Naive thymus-derived CD4-positive, alpha-beta T cell (primary cell): Measurements from ENCODE around the gene FARP1. TPM values are rescaled to one million over a fixed set of nuclear protein-coding genes. Genes with fewer than 3 reads are reported as not detected.

Experiments
- ATAC-seq: fragments of 150-1000 bp; cut with Tn5 transposase; 2 replicates; pipeline ENCODE4 v1.10.0; 2021; ENCODE audit warnings: mild to moderate bottlenecking, moderate library complexity
- CTCF ChIA-PET: fragments of 350-600 bp; sonication (Branson Sonifier 250); formaldehyde crosslinking; loops from one replicate; lab custom pipeline; 2021; ENCODE audit warnings: antibody characterized with exemption; lab: Charles Lee
- POLR2A ChIA-PET: fragments of 350-600 bp; sonication (Branson Sonifier 250); formaldehyde crosslinking; loops from one replicate; lab custom pipeline; 2021; ENCODE audit warnings: antibody characterized with exemption, inconsistent platforms; lab: Charles Lee
- DNase-seq, 9 donors: peaks; one replicate each; pipeline versions ENCODE4 v3.0.0 to v3.0.0-alpha.2; 2020 to 2022; ENCODE audit warnings: mixed read lengths in 1 of 9
- H3K27ac ChIP-seq: one replicate; pipeline ENCODE4 v1.7.0; 2013; ENCODE audit warnings: mild to moderate bottlenecking, low read depth, low read length, moderate library complexity
- H3K27me3 ChIP-seq, 2 donors: one replicate each; pipeline ENCODE4 v1.7.0; 2013; ENCODE audit warnings: low read length in 2 of 2, mild to moderate bottlenecking in 2 of 2, moderate library complexity in 2 of 2; ENCODE audit not compliant: control insufficient read depth in 2 of 2, insufficient read depth in 2 of 2
- H3K36me3 ChIP-seq, 3 experiments: 1 replicate in 2 of 3; 2 replicates in 1 of 3; pipeline ENCODE4 v1.7.0; 2013; ENCODE audit warnings: low read length in 3 of 3, mild to moderate bottlenecking in 3 of 3, moderate library complexity in 1 of 3; ENCODE audit not compliant: insufficient read depth in 3 of 3, control insufficient read depth in 2 of 3
- H3K4me1 ChIP-seq, 2 donors: one replicate each; pipeline ENCODE4 v1.7.0; 2013; ENCODE audit warnings: low read length in 2 of 2, mild to moderate bottlenecking in 2 of 2, moderate library complexity in 1 of 2; ENCODE audit not compliant: control insufficient read depth in 2 of 2, insufficient read depth in 2 of 2
- H3K4me3 ChIP-seq: 2 replicates; pipeline ENCODE4 v1.7.0; 2013; ENCODE audit warnings: mild to moderate bottlenecking, low read length
- H3K9me3 ChIP-seq, 3 experiments: 1 replicate in 2 of 3; 2 replicates in 1 of 3; pipeline ENCODE4 v1.7.0; 2013; ENCODE audit warnings: low read length in 3 of 3; ENCODE audit not compliant: control insufficient read depth in 2 of 3
- H3K27ac Mint-ChIP-seq, 9 donors: one replicate each; pipeline ENCODE4 v1.8.0; 2020 to 2022; ENCODE audit warnings: mixed read lengths in 9 of 9, mild to moderate bottlenecking in 8 of 9, moderate library complexity in 5 of 9, inconsistent platforms in 2 of 9
- H3K27me3 Mint-ChIP-seq, 5 donors: one replicate each; pipeline ENCODE4 v1.8.0; 2021 to 2022; ENCODE audit warnings: mixed read lengths in 5 of 5, mild to moderate bottlenecking in 1 of 5
- H3K36me3 Mint-ChIP-seq, 5 donors: one replicate each; pipeline ENCODE4 v1.8.0; 2020 to 2022; ENCODE audit warnings: mixed read lengths in 5 of 5, mild to moderate bottlenecking in 3 of 5, inconsistent platforms in 1 of 5
- H3K4me1 Mint-ChIP-seq, 7 donors: one replicate each; pipeline ENCODE4 v1.8.0; 2020 to 2022; ENCODE audit warnings: mixed read lengths in 7 of 7, mild to moderate bottlenecking in 3 of 7, inconsistent platforms in 1 of 7
- H3K4me3 Mint-ChIP-seq, 10 donors: one replicate each; pipeline ENCODE4 v1.8.0; 2020 to 2022; ENCODE audit warnings: mild to moderate bottlenecking in 10 of 10, mixed read lengths in 10 of 10, moderate library complexity in 6 of 10, inconsistent platforms in 2 of 10
- H3K9me3 Mint-ChIP-seq, 11 donors: one replicate each; pipeline ENCODE4 v1.8.0; 2020 to 2022; ENCODE audit warnings: mixed read lengths in 11 of 11, mild to moderate bottlenecking in 4 of 11, inconsistent platforms in 1 of 11, moderate library complexity in 1 of 11
- intact Hi-C, 2 donors: fragments of 100-400 bp; cut with micrococcal nuclease; formaldehyde crosslinking; loops; one replicate each; pipeline ENCODE4 v1.15.1; 2023
- polyA plus RNA-seq, 2 donors: library from polyadenylated mRNA; unstranded; fragments of 300-500 nt; fragmentation: Illumina TruSeq; gene quantifications; one replicate each; pipeline ENCODE4 v1.2.3, GENCODE V29; 2021
- total RNA-seq, 6 experiments: library from RNA in 5 of 6; stranded (reverse) in 5 of 6; gene quantifications; 1 replicate in 5 of 6; 2 replicates in 1 of 6; pipeline ENCODE4 v1.2.3 and lab custom pipeline; 2021 to 2026

Gene FARP1
- total and polyA plus RNA-seq, 7 experiments from 2014 or later, result 0.19 to 1.1 (median 0.60) TPM

DNA sequence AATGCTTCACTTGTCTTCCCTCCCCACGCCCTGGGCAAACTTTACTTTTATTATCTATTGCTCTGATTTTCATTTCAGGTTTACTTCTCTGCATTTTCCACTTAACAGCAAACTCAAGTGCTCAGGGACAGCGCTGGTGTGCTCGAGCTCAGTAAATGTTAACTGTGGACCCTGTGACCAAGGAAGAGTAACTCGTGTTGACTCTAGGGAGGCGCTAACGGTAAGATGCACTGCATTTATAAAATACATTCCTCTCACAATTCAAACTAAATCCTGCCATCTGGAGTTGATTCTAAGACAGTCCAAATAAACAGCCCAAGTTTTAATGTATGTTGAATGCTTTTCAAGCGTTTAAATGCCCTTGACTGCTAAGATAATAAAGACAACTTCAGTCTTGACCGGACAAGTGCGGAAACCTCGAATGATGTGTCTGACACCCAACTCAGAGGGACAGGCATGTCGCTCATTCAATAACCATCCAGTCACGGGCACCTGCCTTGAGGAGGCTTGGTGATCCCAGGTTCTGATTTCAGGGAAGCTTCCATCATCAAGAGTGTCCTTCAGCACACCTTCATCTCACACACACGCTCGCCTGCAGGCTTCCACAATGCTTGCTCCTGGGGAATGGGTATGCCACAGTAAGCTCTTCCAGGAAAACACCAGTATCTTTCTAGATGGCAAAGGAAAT, 340.9 kb downstream of the FARP1 start:
- H3K4me1 ChIP-seq, result peaks cover 22 to 31% of the 10 kb centered on the region in 2 donors
- no peak for ATAC-seq
- H3K4me3 ChIP-seq, result no peak overlapping the region
- Mint-ChIP-seq H3K27me3 (no peaks in the 10 kb centered on the region), H3K9me3 (peaks cover 0 to 1% (median 0%) of the 10 kb centered on the region in 11 donors), H3K27ac (peak overlapping the region in 6 of 9 donors; percentile 18 to 87 (median 76)), H3K4me1 (peaks cover 62 to 90% (median 75%) of the 10 kb centered on the region in 7 donors), H3K36me3 (peaks cover 0 to 19% (median 5%) of the 10 kb centered on the region in 5 donors), H3K4me3 (peak overlapping the region in 1 of 10 donors; percentile 8)
- H3K27me3 ChIP-seq, result no peaks in the 10 kb centered on the region
- peak in 1 of 9 donors; percentile 9 for DNase-seq
- intact Hi-C loops, result loop anchor here in 1 of 2 donors (1.0 kb wide), 1 partner anchor 7 kb away; no protein-coding TSS in a partner anchor
- POLR2A ChIA-PET, result interaction anchor here (0.6 kb wide), 1 partner anchor 402 kb away, joined by 4 read pairs; no protein-coding TSS in a partner anchor
- no peak overlapping the region for H3K27ac ChIP-seq
- peaks cover 0 to 13% (median 0%) of the 10 kb centered on the region in 3 experiments for H3K36me3 ChIP-seq
- CTCF ChIA-PET, result interaction anchor here (1.2 kb wide), 1 partner anchor 12 kb away, joined by 3 read pairs; no protein-coding TSS in a partner anchor
- H3K9me3 ChIP-seq, result no peaks in the 10 kb centered on the region

DNA sequence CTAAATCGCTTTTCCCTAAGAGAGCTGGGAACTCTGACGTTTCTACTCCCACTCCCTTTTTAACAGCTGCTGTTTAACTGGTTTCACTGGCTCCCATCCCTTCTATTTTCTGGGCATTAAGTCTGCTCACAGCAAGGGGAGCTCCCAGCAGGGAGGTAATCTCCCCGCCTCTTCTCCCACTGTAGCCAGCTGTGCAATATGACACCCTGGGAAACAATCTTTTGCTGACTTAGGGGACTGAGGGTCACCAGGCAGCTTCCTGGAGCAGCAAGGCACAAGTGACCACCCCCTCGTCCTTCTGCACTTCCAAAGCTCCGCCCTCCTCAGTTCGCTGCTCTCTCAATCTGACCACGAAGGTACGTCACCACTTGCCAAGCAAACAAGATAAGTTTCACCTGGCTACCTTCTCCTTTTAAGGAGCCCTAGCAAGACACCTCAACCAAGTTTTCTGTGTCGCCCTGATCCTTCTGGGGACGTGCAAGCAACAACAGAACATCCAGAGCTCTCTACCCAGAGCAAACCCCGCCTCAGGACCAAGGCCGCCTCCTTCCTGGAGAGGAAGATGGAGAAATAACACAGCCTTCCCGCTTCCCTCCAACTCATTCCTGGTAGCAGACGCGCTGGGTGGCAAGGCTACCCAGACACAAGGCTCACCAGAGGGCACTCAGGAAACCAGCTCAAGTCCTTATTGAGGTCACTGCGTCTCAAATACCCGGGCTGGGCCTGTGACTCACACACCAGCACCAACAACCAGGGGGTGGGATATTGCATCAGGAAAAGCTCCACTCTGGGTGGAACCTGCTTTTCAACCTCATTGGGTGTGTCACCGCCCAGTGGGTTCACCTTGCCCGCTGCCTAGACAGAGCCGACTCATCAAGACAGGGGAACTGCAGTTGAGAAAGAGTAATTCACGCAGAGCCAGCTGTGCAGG, 341.7 kb downstream of the FARP1 start:
- intact Hi-C loops, result loop anchor here in 1 of 2 donors (1.0 kb wide), 1 partner anchor 8 kb away; no protein-coding TSS in a partner anchor
- peak overlapping the region in 7 of 10 donors; percentile 0 to 63 (median 14) for H3K4me3 Mint-ChIP-seq
- POLR2A ChIA-PET, result interaction anchor here (0.6 to 1.1 kb wide), 3 partner anchors 9 to 401 kb away, joined by 3 to 4 read pairs (median 3); no protein-coding TSS in a partner anchor

DNA sequence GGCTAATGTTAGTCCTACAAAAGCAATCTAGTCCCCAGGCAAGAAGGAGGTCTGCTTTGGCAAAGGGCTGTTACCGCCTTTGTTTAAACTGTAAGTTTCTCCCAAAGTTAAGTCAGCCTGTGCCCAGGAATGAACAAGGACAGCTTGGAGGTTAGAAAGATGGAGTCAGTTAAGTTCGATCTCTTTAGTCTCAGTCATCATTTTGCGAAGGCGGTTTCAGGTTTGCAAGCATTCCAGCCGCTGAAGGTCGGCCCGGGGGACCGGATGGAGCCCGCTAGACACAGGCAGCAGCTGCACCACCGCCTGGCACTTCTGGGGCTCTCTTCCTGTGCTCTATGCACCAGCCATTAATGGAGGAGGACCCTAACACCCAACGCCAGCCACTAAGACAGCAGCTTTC, 342.7 kb downstream of the FARP1 start:
- no peak overlapping the region for H3K27ac ChIP-seq
- H3K27me3 ChIP-seq, result no peaks in the 10 kb centered on the region
- DNase-seq (no peak), ATAC-seq (no peak)
- H3K4me1 ChIP-seq, result peaks cover 28 to 40% of the 10 kb centered on the region in 2 donors
- peak overlapping the region in 7 of 9 donors; percentile 29 to 87 (median 50) for H3K27ac Mint-ChIP-seq
- no peak overlapping the region for H3K4me3 ChIP-seq
- H3K9me3 ChIP-seq, result no peaks in the 10 kb centered on the region
- peaks cover 65 to 95% (median 81%) of the 10 kb centered on the region in 7 donors for H3K4me1 Mint-ChIP-seq
- peaks cover 0 to 24% (median 7%) of the 10 kb centered on the region in 5 donors for H3K36me3 Mint-ChIP-seq
- POLR2A ChIA-PET, result interaction anchor here (1.1 kb wide), 1 partner anchor 10 kb away, joined by 3 read pairs; no protein-coding TSS in a partner anchor
- peak overlapping the region in 5 of 10 donors; percentile 2 to 57 (median 16) for H3K4me3 Mint-ChIP-seq
- intact Hi-C loops, result no loop called here
- H3K27me3 Mint-ChIP-seq, result no peaks in the 10 kb centered on the region
- CTCF ChIA-PET, result interaction anchor here (0.9 to 1.0 kb wide), 2 partner anchors 166 to 168 kb away, joined by 3 to 5 read pairs; no protein-coding TSS in a partner anchor
- H3K9me3 Mint-ChIP-seq, result peaks cover 0 to 1% (median 0%) of the 10 kb centered on the region in 11 donors
- H3K36me3 ChIP-seq, result peaks cover 0 to 13% (median 0%) of the 10 kb centered on the region in 3 experiments

More for the DNA sequence above, 341.7 kb downstream of the FARP1 start:
- Histone ChIP-seq H3K36me3 (peaks cover 0 to 13% (median 0%) of the 10 kb centered on the region in 3 experiments), H3K27ac (no peak overlapping the region), H3K9me3 (no peaks in the 10 kb centered on the region), H3K4me3 (no peak overlapping the region), H3K27me3 (no peaks in the 10 kb centered on the region), H3K4me1 (peaks cover 23 to 35% of the 10 kb centered on the region in 2 donors)
- DNase-seq (peak in 1 of 9 donors; percentile 47), ATAC-seq (peak; percentile 90)
- H3K27me3 Mint-ChIP-seq, result no peaks in the 10 kb centered on the region
- peak overlapping the region; percentile 29 to 87 (median 74) for H3K27ac Mint-ChIP-seq
- CTCF ChIA-PET, result interaction anchor here (0.9 to 1.0 kb wide), 2 partner anchors 167 to 169 kb away, joined by 3 to 5 read pairs; no protein-coding TSS in a partner anchor
- H3K36me3 Mint-ChIP-seq, result peaks cover 0 to 22% (median 5%) of the 10 kb centered on the region in 5 donors
- H3K4me1 Mint-ChIP-seq, result peaks cover 62 to 90% (median 75%) of the 10 kb centered on the region in 7 donors
- H3K9me3 Mint-ChIP-seq, result peaks cover 0 to 1% (median 0%) of the 10 kb centered on the region in 11 donors

DNA sequence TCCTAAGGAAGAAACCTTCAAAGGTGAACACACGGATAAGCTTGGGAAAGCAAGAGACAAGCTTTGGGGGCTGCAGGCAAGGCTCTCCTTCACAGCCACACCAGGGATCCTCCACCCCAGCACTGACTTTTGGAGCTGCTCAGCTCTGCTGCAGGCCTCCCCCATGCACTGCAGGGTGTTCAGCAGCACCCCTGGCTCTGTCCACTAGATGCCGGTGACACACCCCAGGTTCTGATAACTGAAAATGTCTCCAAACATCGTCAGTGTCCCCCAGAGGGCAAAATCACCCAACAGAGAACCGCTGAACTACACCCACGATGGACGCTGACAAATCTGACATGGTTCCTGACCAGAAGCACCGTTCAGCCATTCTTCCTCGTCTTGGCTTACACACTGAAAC, 343.5 kb downstream of the FARP1 start:
- CTCF ChIA-PET, result interaction anchor here (1.1 kb wide), 1 partner anchor 166 kb away, joined by 4 read pairs; no protein-coding TSS in a partner anchor
- Histone ChIP-seq H3K9me3 (no peaks in the 10 kb centered on the region), H3K27ac (no peak overlapping the region), H3K36me3 (peaks cover 0 to 6% (median 0%) of the 10 kb centered on the region in 3 experiments), H3K27me3 (no peaks in the 10 kb centered on the region), H3K4me3 (no peak overlapping the region), H3K4me1 (peaks cover 25 to 41% of the 10 kb centered on the region in 2 donors)
- peaks cover 0 to 20% (median 2%) of the 10 kb centered on the region in 5 donors for H3K36me3 Mint-ChIP-seq
- POLR2A ChIA-PET, result no interaction called here
- peak overlapping the region in 1 of 10 donors; percentile 21 for H3K4me3 Mint-ChIP-seq
- H3K9me3 Mint-ChIP-seq, result peaks cover 0 to 1% (median 0%) of the 10 kb centered on the region in 11 donors
- DNase-seq, result no peak
- H3K4me1 Mint-ChIP-seq, result peaks cover 67 to 96% (median 80%) of the 10 kb centered on the region in 7 donors
- peak overlapping the region in 7 of 9 donors; percentile 20 to 83 (median 51) for H3K27ac Mint-ChIP-seq
- no peak for ATAC-seq
- intact Hi-C loops, result no loop called here
- no peaks in the 10 kb centered on the region for H3K27me3 Mint-ChIP-seq

DNA sequence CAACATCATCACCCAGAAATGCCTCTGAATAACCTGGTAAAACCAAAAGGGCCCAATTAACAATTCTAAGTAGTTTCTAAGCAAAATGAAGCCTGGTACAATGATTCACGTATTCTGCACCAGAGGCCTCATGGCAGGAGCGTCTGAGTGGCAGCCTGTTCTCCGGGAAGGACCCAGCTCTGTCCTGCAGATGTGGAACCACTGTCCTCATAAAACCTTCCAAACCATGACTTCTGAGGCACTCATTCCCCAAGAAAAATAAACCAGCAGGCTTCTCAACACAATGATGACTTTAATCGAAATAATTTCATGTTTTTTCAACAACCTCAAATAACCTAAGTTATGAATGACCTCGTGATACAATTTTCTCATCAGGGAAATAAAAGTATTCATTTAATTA, 344.1 kb downstream of the FARP1 start:
- Histone ChIP-seq H3K36me3 (peaks cover 0 to under 1% (median 0%) of the 10 kb centered on the region in 3 experiments), H3K27me3 (no peaks in the 10 kb centered on the region), H3K4me1 (peaks cover 26 to 36% of the 10 kb centered on the region in 2 donors), H3K9me3 (no peaks in the 10 kb centered on the region), H3K27ac (no peak overlapping the region), H3K4me3 (no peak overlapping the region)
- Mint-ChIP-seq H3K4me1 (peaks cover 71 to 96% (median 83%) of the 10 kb centered on the region in 7 donors), H3K27me3 (no peaks in the 10 kb centered on the region), H3K36me3 (peaks cover 0 to 16% (median 2%) of the 10 kb centered on the region in 5 donors), H3K9me3 (peaks cover 0 to 1% (median 0%) of the 10 kb centered on the region in 11 donors), H3K27ac (peak overlapping the region in 6 of 9 donors; percentile 20 to 83 (median 60)), H3K4me3 (no peak overlapping the region)
- intact Hi-C loops, result no loop called here
- CTCF ChIA-PET, result interaction anchor here (1.1 kb wide), 1 partner anchor 165 kb away, joined by 4 read pairs; no protein-coding TSS in a partner anchor
- DNase-seq (no peak), ATAC-seq (no peak)
- POLR2A ChIA-PET, result no interaction called here
